ENCODE measurements around the gene PFN2.

PFN2 gene

GRCh38 chr3:149970716-149971402 lies at the start of gene PFN2:
PFN2 (minus strand) TSS chr3:149970895; CDS start chr3:149970856, 39 bp downstream.
- H3K9me3 ChIP-seq (ENCODE audit: control insufficient read depth, insufficient read depth, low read length), result no peaks in the 10 kb centered on the region
- H3K9ac ChIP-seq (ENCODE audit: low read depth, low read length), result peak within 1 kb of the TSS; percentile 92
- H3K4me1 ChIP-seq (ENCODE audit: control insufficient read depth, insufficient read depth, low read length), result peaks cover 27% of the 10 kb centered on the region
- no peaks in the 10 kb centered on the region for H3K27me3 ChIP-seq (ENCODE audit: control insufficient read depth, insufficient read depth, low read length)
- peak within 1 kb of the TSS; percentile 86 for H3K4me3 ChIP-seq (ENCODE audit: low read depth, low read length)
- H3K36me3 ChIP-seq (ENCODE audit: control insufficient read depth, insufficient read depth, low read length), result peaks cover 4% of the 10 kb centered on the region

- Histone ChIP-seq H3K4me3 (ENCODE audit: low read depth, low read length) (no peak overlapping the region), H3K27me3 (ENCODE audit: control insufficient read depth, insufficient read depth, low read length) (no peaks in the 10 kb centered on the region), H3K36me3 (ENCODE audit: control insufficient read depth, insufficient read depth, low read length) (no peaks in the 10 kb centered on the region), H3K9ac (ENCODE audit: low read depth, low read length) (no peak overlapping the region), H3K4me1 (ENCODE audit: control insufficient read depth, insufficient read depth, low read length) (no peaks in the 10 kb centered on the region), H3K9me3 (ENCODE audit: control insufficient read depth, insufficient read depth, low read length) (no peaks in the 10 kb centered on the region)
Measured at GRCh38 chr3:150015901-150016300, 45.2 kb upstream of the PFN2 start.

DNA sequence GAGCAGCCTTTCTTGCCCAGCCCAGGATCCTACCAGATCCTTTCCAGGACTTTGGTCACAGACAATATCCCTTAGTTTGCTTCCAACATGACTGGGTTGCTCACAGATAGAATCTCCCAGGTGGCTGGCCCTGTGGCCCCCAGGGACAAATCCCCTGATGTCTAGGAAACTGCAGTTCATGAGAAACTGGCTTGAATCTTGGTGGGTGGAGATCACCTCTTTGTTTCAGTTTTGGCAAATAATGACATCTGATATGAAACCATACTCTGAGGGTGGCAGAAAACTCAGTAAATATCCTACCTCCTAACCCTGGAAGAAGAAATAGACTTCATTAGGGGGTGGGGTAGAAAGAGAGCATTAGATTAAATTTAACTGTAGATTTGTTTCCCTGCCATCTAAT lies 44.1 kb upstream of the PFN2 start:
- no peaks in the 10 kb centered on the region for H3K27me3 ChIP-seq (ENCODE audit: control insufficient read depth, insufficient read depth, low read length)
- no peak overlapping the region for H3K9ac ChIP-seq (ENCODE audit: low read depth, low read length)
- H3K9me3 ChIP-seq (ENCODE audit: control insufficient read depth, insufficient read depth, low read length), result no peaks in the 10 kb centered on the region
- H3K4me1 ChIP-seq (ENCODE audit: control insufficient read depth, insufficient read depth, low read length), result no peaks in the 10 kb centered on the region
- H3K4me3 ChIP-seq (ENCODE audit: low read depth, low read length), result no peak overlapping the region
- H3K36me3 ChIP-seq (ENCODE audit: control insufficient read depth, insufficient read depth, low read length), result no peaks in the 10 kb centered on the region

- Histone ChIP-seq H3K4me3 (ENCODE audit: low read depth, low read length) (no peak overlapping the region), H3K4me1 (ENCODE audit: control insufficient read depth, insufficient read depth, low read length) (no peaks in the 10 kb centered on the region), H3K9ac (ENCODE audit: low read depth, low read length) (no peak overlapping the region), H3K9me3 (ENCODE audit: control insufficient read depth, insufficient read depth, low read length) (no peaks in the 10 kb centered on the region), H3K36me3 (ENCODE audit: control insufficient read depth, insufficient read depth, low read length) (no peaks in the 10 kb centered on the region), H3K27me3 (ENCODE audit: control insufficient read depth, insufficient read depth, low read length) (no peaks in the 10 kb centered on the region)
Measured at GRCh38 chr3:150013801-150014200, 43.1 kb upstream of the PFN2 start.

DNA sequence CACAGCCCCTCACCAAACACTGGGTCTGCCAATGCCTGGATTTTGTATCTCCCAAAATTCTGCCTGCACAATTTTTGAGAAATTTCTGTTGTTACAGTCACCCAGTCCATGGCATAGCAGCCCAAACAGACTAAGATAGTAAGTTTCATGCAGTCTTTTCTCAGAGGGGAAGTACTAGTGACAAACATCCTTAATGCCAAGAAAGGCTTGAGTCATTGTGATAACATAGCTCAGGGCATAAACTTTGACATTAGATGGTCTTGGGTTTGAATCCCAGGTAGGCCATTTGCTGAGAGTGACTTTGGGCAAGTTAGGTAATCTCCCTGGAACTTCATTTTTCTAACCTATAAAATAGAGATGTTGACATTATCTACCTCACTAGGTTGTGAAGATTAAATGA lies 36.1 kb upstream of the PFN2 start:
- Histone ChIP-seq H3K4me1 (ENCODE audit: control insufficient read depth, insufficient read depth, low read length) (no peaks in the 10 kb centered on the region), H3K4me3 (ENCODE audit: low read depth, low read length) (no peak overlapping the region), H3K36me3 (ENCODE audit: control insufficient read depth, insufficient read depth, low read length) (no peaks in the 10 kb centered on the region), H3K9ac (ENCODE audit: low read depth, low read length) (no peak overlapping the region), H3K27me3 (ENCODE audit: control insufficient read depth, insufficient read depth, low read length) (no peaks in the 10 kb centered on the region), H3K9me3 (ENCODE audit: control insufficient read depth, insufficient read depth, low read length) (no peaks in the 10 kb centered on the region)

DNA sequence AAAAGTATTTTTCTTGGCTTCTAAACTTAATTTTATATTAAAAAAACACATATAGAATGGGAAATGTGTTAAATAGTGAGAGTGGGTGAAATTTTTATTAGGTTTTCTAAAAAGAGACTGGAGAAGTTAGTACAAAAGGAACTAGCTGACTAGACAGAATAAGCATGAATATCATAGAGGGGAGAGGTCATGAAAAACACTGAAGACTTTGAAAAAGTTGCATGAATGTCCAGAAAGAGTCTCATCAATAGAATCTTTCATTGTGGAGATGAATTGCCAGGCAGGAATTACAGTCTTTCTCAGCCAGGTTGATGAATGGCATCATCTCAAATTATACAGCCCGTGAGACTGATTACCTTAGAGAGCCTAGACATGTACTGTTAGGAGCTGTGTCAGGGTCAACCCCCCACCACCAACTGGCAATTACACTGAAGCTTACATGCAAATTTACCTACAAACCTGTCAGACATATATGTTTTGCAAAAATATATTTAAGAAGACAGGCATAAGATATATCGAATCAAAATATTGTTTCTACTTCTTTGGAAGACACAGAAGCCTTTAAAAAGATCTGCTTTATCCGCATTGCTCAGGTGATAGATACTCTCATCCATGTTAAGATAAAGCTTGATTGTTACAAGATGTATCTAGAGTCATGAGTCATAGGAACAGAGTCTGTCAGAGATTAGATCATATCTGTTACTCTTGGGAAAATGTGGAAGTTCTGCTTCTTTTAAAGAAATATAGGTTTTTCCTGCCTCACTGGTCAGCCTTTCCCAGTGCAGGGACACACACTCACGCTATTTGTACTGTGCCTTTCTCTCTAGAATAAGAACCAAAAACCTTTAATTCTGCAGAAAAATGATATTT lies 34.8 kb upstream of the PFN2 start:
- no peak overlapping the region for H3K9ac ChIP-seq (ENCODE audit: low read depth, low read length)
- no peak overlapping the region for H3K4me3 ChIP-seq (ENCODE audit: low read depth, low read length)
- no peaks in the 10 kb centered on the region for H3K36me3 ChIP-seq (ENCODE audit: control insufficient read depth, insufficient read depth, low read length)
- H3K4me1 ChIP-seq (ENCODE audit: control insufficient read depth, insufficient read depth, low read length), result no peaks in the 10 kb centered on the region
- no peaks in the 10 kb centered on the region for H3K27me3 ChIP-seq (ENCODE audit: control insufficient read depth, insufficient read depth, low read length)
- H3K9me3 ChIP-seq (ENCODE audit: control insufficient read depth, insufficient read depth, low read length), result no peaks in the 10 kb centered on the region

GRCh38 chr3:150000641-150001040 lies 29.9 kb upstream of the PFN2 start:
- Histone ChIP-seq H3K9ac (ENCODE audit: low read depth, low read length) (no peak overlapping the region), H3K36me3 (ENCODE audit: control insufficient read depth, insufficient read depth, low read length) (no peaks in the 10 kb centered on the region), H3K4me3 (ENCODE audit: low read depth, low read length) (no peak overlapping the region), H3K27me3 (ENCODE audit: control insufficient read depth, insufficient read depth, low read length) (no peaks in the 10 kb centered on the region), H3K9me3 (ENCODE audit: control insufficient read depth, insufficient read depth, low read length) (no peaks in the 10 kb centered on the region), H3K4me1 (ENCODE audit: control insufficient read depth, insufficient read depth, low read length) (no peaks in the 10 kb centered on the region)

DNA sequence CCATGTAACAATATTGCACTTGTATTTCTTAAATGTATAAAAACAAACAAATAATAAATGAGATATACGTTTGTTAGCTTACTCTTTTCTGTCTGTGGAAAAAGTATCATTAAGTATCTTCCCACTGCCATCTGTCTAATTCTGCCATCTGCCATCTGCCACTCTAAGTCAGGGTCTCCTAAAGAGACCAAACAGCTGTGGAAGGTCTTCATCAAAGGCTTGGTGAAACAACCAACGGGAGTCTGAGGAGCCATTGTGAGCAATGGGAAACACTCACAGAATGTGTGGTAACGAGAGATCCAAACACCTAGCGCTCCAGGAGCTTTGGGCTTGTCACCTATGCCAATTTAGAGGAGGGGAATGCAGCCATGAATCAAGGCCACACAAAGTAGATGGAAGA lies 28.7 kb upstream of the PFN2 start:
- H3K36me3 ChIP-seq (ENCODE audit: control insufficient read depth, insufficient read depth, low read length), result no peaks in the 10 kb centered on the region
- no peaks in the 10 kb centered on the region for H3K9me3 ChIP-seq (ENCODE audit: control insufficient read depth, insufficient read depth, low read length)
- no peak overlapping the region for H3K9ac ChIP-seq (ENCODE audit: low read depth, low read length)
- no peaks in the 10 kb centered on the region for H3K4me1 ChIP-seq (ENCODE audit: control insufficient read depth, insufficient read depth, low read length)
- H3K27me3 ChIP-seq (ENCODE audit: control insufficient read depth, insufficient read depth, low read length), result no peaks in the 10 kb centered on the region
- H3K4me3 ChIP-seq (ENCODE audit: low read depth, low read length), result no peak overlapping the region

DNA sequence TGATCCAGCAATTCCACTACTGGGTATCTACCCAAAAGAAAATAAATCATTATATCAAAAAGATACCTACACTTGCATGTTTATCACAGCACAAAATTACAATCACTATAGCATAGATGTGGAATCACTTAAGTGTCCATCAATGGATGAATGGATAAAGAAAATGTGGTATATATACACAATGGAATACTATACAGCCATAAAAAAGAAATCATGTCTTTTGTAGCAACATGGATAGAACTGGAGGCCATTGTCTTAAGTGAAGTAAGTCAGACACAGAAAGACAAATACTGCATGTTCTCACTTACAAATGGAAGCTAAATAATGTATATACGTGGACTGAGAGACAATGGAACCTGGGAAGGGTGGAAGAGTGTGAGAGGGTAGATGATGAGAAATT lies 28.3 kb upstream of the PFN2 start:
- Histone ChIP-seq H3K9ac (ENCODE audit: low read depth, low read length) (no peak overlapping the region), H3K27me3 (ENCODE audit: control insufficient read depth, insufficient read depth, low read length) (no peaks in the 10 kb centered on the region), H3K4me3 (ENCODE audit: low read depth, low read length) (no peak overlapping the region), H3K9me3 (ENCODE audit: control insufficient read depth, insufficient read depth, low read length) (no peaks in the 10 kb centered on the region), H3K36me3 (ENCODE audit: control insufficient read depth, insufficient read depth, low read length) (no peaks in the 10 kb centered on the region), H3K4me1 (ENCODE audit: control insufficient read depth, insufficient read depth, low read length) (no peaks in the 10 kb centered on the region)

DNA sequence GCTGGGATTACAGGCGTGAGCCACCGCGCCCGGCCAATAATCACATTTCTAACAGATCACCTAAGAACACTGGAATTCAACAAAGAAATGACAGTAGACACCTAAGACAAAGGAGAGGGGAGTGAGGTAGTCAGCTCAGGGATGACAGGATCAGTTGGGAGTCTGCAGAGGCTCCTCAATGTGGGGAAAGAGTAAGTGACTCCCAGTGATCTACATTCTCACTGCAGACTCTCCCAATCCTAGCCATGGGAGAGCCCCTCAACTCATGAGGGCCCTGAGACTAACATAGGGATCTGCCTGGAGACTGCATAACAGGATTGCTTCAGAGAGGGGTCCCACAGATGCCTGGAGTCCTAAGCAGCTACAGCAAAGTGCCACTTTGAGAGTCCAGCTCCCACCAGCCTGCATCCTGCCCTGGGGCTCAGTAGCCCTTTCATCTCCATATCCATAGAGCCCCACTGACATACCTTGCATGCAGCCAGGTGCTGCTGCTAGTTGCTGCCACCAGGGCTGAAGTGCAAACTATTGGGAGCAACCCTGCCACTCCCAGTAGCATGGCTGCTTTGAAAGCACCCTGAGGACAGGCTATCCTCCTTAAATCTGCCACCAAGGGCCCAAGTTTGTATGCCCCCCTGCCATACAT lies 21.8 kb upstream of the PFN2 start:
- Histone ChIP-seq H3K27me3 (ENCODE audit: control insufficient read depth, insufficient read depth, low read length) (no peaks in the 10 kb centered on the region), H3K4me3 (ENCODE audit: low read depth, low read length) (no peak overlapping the region), H3K9ac (ENCODE audit: low read depth, low read length) (no peak overlapping the region), H3K36me3 (ENCODE audit: control insufficient read depth, insufficient read depth, low read length) (no peaks in the 10 kb centered on the region), H3K9me3 (ENCODE audit: control insufficient read depth, insufficient read depth, low read length) (no peaks in the 10 kb centered on the region), H3K4me1 (ENCODE audit: control insufficient read depth, insufficient read depth, low read length) (peaks cover 7% of the 10 kb centered on the region)

DNA sequence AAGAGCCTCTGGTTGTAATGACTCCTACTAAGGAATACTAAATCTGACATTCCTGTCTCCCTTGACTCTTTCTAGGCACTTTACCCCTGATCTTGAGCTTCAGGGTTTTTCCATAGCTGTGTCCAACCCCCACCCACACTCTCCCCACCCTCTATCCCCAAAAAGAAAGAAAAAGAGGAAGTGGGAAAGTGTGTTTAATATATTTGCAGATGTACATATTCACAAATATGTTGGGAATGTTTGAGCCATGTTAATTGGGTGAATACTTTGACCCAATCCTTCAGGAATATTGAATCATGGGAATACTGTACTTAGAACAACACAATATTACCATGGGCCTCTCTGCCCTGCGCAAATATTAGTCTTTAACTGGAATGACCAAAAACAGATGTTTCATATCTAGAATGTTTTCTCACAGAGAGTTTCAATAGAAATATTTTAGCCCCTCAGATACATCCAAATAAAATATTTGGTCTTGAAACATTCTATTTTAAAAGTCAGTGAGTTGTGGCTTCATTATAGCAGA lies 19.8 kb upstream of the PFN2 start:
- Histone ChIP-seq H3K9me3 (ENCODE audit: control insufficient read depth, insufficient read depth, low read length) (no peaks in the 10 kb centered on the region), H3K4me3 (ENCODE audit: low read depth, low read length) (no peak overlapping the region), H3K9ac (ENCODE audit: low read depth, low read length) (no peak overlapping the region), H3K4me1 (ENCODE audit: control insufficient read depth, insufficient read depth, low read length) (peaks cover 7% of the 10 kb centered on the region), H3K27me3 (ENCODE audit: control insufficient read depth, insufficient read depth, low read length) (no peaks in the 10 kb centered on the region), H3K36me3 (ENCODE audit: control insufficient read depth, insufficient read depth, low read length) (no peaks in the 10 kb centered on the region)
